ENCODE measurements around the gene PLAU. TPM values are rescaled to one million over a fixed set of nuclear protein-coding genes. Genes with fewer than 3 reads are reported as not detected.
"Not testable (repeated sequence)": the region's sequence is repeated elsewhere in the genome, so short reads cannot be mapped to it uniquely, and the experiment has no call there.

The PLAU gene
- polyA plus RNA-seq, 3 donors from 2014 or later = 0.08 TPM; not detected in 2

- Mint-ChIP-seq H3K27ac (peak overlapping the region in 1 of 6 donors; percentile 51), H3K36me3 (peaks cover 0 to 7% (median 0%) of the 10 kb centered on the region in 3 donors), H3K4me1 (peaks cover 24 to 26% of the 10 kb centered on the region in 2 donors), H3K27me3 (ENCODE audit: low read depth in 3 of 3) (peaks cover 2 to 10% (median 9%) of the 10 kb centered on the region in 3 donors), H3K9me3 (no peaks in the 10 kb centered on the region), H3K4me3 (peak overlapping the region; percentile 37 to 79 (median 55))
- DNase-seq = peak; percentile 40 to 58 (median 46)
Measured at GRCh38 chr10:73922007-73922863, 11.3 kb downstream of the PLAU start.

GRCh38 chr10:73922864-73923133, 11.9 kb downstream of the PLAU start:
- H3K9me3 Mint-ChIP-seq = no peaks in the 10 kb centered on the region
- peaks cover 0 to 7% (median 0%) of the 10 kb centered on the region in 3 donors for H3K36me3 Mint-ChIP-seq
- no peak for DNase-seq
- H3K27me3 Mint-ChIP-seq (ENCODE audit: low read depth in 3 of 3) = peaks cover 2 to 11% (median 9%) of the 10 kb centered on the region in 3 donors
- peak overlapping the region in 4 of 5 donors; percentile 11 to 67 (median 34) for H3K4me3 Mint-ChIP-seq
- H3K4me1 Mint-ChIP-seq = peaks cover 24 to 26% of the 10 kb centered on the region in 2 donors
- no peak overlapping the region for H3K27ac Mint-ChIP-seq

- H3K27me3 Mint-ChIP-seq (ENCODE audit: low read depth in 3 of 3) = peaks cover 2 to 13% (median 9%) of the 10 kb centered on the region in 3 donors
- H3K9me3 Mint-ChIP-seq = no peaks in the 10 kb centered on the region
- DNase-seq = no peak
- peaks cover 24 to 26% of the 10 kb centered on the region in 2 donors for H3K4me1 Mint-ChIP-seq
- H3K4me3 Mint-ChIP-seq = peak overlapping the region in 2 of 5 donors; percentile 4 to 27
- no peak overlapping the region for H3K27ac Mint-ChIP-seq
- H3K36me3 Mint-ChIP-seq = peaks cover 0 to 7% (median 0%) of the 10 kb centered on the region in 3 donors
Measured at GRCh38 chr10:73923935-73924598, 13.1 kb downstream of the PLAU start.

- peaks cover 22 to 26% of the 10 kb centered on the region in 2 donors for H3K4me1 Mint-ChIP-seq
- peaks cover 0 to 7% (median 0%) of the 10 kb centered on the region in 3 donors for H3K36me3 Mint-ChIP-seq
- H3K4me3 Mint-ChIP-seq = no peak overlapping the region
- H3K27ac Mint-ChIP-seq = no peak overlapping the region
- no peaks in the 10 kb centered on the region for H3K9me3 Mint-ChIP-seq
- H3K27me3 Mint-ChIP-seq (ENCODE audit: low read depth in 3 of 3) = peaks cover 2 to 17% (median 9%) of the 10 kb centered on the region in 3 donors
- DNase-seq = no peak
Measured at GRCh38 chr10:73924935-73925334, 14.0 kb downstream of the PLAU start.

- H3K4me3 Mint-ChIP-seq = no peak overlapping the region
- DNase-seq = no peak
- no peaks in the 10 kb centered on the region for H3K9me3 Mint-ChIP-seq
- no peak overlapping the region for H3K27ac Mint-ChIP-seq
- peaks cover 19 to 26% of the 10 kb centered on the region in 2 donors for H3K4me1 Mint-ChIP-seq
- H3K27me3 Mint-ChIP-seq (ENCODE audit: low read depth in 3 of 3) = peaks cover 2 to 15% (median 7%) of the 10 kb centered on the region in 3 donors
- H3K36me3 Mint-ChIP-seq = peaks cover 0 to 7% (median 0%) of the 10 kb centered on the region in 3 donors
Measured at GRCh38 chr10:73925539-73925938, 14.6 kb downstream of the PLAU start.

- H3K9me3 Mint-ChIP-seq = no peaks in the 10 kb centered on the region
- DNase-seq = no peak
- peaks cover 2 to 15% (median 7%) of the 10 kb centered on the region in 3 donors for H3K27me3 Mint-ChIP-seq (ENCODE audit: low read depth in 3 of 3)
- no peak overlapping the region for H3K27ac Mint-ChIP-seq
- no peak overlapping the region for H3K4me3 Mint-ChIP-seq
- H3K4me1 Mint-ChIP-seq = peaks cover 17 to 26% of the 10 kb centered on the region in 2 donors
- peaks cover 0 to 7% (median 0%) of the 10 kb centered on the region in 3 donors for H3K36me3 Mint-ChIP-seq
Measured at GRCh38 chr10:73926152-73926764, 15.3 kb downstream of the PLAU start.

- not testable (repeated sequence) for H3K27ac Mint-ChIP-seq, H3K36me3 Mint-ChIP-seq, H3K9me3 Mint-ChIP-seq, H3K4me1 Mint-ChIP-seq, H3K4me3 Mint-ChIP-seq, DNase-seq
- H3K27me3 Mint-ChIP-seq (ENCODE audit: low read depth in 3 of 3) = peaks cover 0 to 11% (median 2%) of the 10 kb centered on the region in 3 donors
Measured at GRCh38 chr10:73930630-73931327, 19.8 kb downstream of the PLAU start.

GRCh38 chr10:73931767-73932619, 21.1 kb downstream of the PLAU start:
- Mint-ChIP-seq H3K9me3 (no peaks in the 10 kb centered on the region), H3K27ac (no peak overlapping the region)
- no peak for DNase-seq

GRCh38 chr10:73932620-73933112, 21.7 kb downstream of the PLAU start:
- Mint-ChIP-seq H3K27me3 (ENCODE audit: low read depth in 3 of 3) (peaks cover 0 to 10% (median 6%) of the 10 kb centered on the region in 3 donors), H3K9me3 (no peaks in the 10 kb centered on the region), H3K36me3 (no peaks in the 10 kb centered on the region), H3K27ac (no peak overlapping the region), H3K4me3 (no peak overlapping the region), H3K4me1 (peaks cover 0 to 3% of the 10 kb centered on the region in 2 donors)
- DNase-seq = no peak

More at GRCh38 chr10:73931767-73932619, 21.1 kb downstream of the PLAU start:
- Mint-ChIP-seq H3K4me1 (peaks cover 0 to 3% of the 10 kb centered on the region in 2 donors), H3K27me3 (ENCODE audit: low read depth in 3 of 3) (peaks cover 0 to 10% (median 4%) of the 10 kb centered on the region in 3 donors), H3K4me3 (no peak overlapping the region), H3K36me3 (no peaks in the 10 kb centered on the region)

GRCh38 chr10:73934074-73934473, 23.1 kb downstream of the PLAU start:
- Mint-ChIP-seq H3K4me3 (no peak overlapping the region), H3K4me1 (peaks cover 0 to 3% of the 10 kb centered on the region in 2 donors), H3K27me3 (ENCODE audit: low read depth in 3 of 3) (peaks cover 0 to 7% (median 6%) of the 10 kb centered on the region in 3 donors), H3K36me3 (no peaks in the 10 kb centered on the region), H3K9me3 (no peaks in the 10 kb centered on the region), H3K27ac (no peak overlapping the region)
- DNase-seq = no peak

- Mint-ChIP-seq H3K4me3 (no peak overlapping the region), H3K27ac (no peak overlapping the region), H3K4me1 (peaks cover 6 to 7% of the 10 kb centered on the region in 2 donors), H3K36me3 (no peaks in the 10 kb centered on the region), H3K27me3 (ENCODE audit: low read depth in 3 of 3) (peaks cover 0 to 8% (median 3%) of the 10 kb centered on the region in 3 donors), H3K9me3 (no peaks in the 10 kb centered on the region)
- no peak for DNase-seq
Measured at GRCh38 chr10:73935895-73936294, 25.0 kb downstream of the PLAU start.

- Mint-ChIP-seq H3K27me3 (ENCODE audit: low read depth in 3 of 3) (peaks cover 0 to 8% (median 3%) of the 10 kb centered on the region in 3 donors), H3K9me3 (no peaks in the 10 kb centered on the region), H3K36me3 (no peaks in the 10 kb centered on the region), H3K4me1 (peaks cover 6 to 9% of the 10 kb centered on the region in 2 donors), H3K27ac (peak overlapping the region in 1 of 6 donors; percentile 1), H3K4me3 (no peak overlapping the region)
- no peak for DNase-seq
Measured at GRCh38 chr10:73937333-73938043, 26.6 kb downstream of the PLAU start.
